ENCODE data around the gene ARRDC3.
"Not testable (repeated sequence)": the region's sequence is repeated elsewhere in the genome, so short reads cannot be mapped to it uniquely, and the experiment has no call there.

The ARRDC3 gene

GRCh38 chr5:91408710-91409109 lies 25.6 kb upstream of the ARRDC3 start:
- no peak overlapping the region for H3K27ac Mint-ChIP-seq
- H3K36me3 Mint-ChIP-seq (ENCODE audit: low read depth), result no peaks in the 10 kb centered on the region
- no peak overlapping the region for H3K4me3 Mint-ChIP-seq
- H3K27me3 Mint-ChIP-seq (ENCODE audit: low read depth), result no peaks in the 10 kb centered on the region
- TF ChIP-seq CTCF (IDR thresholded peaks at IDR 0.05; ENCODE audit: unreplicated experiment in 3 of 3), result no peak
- H3K9me3 Mint-ChIP-seq, result no peaks in the 10 kb centered on the region
- H3K4me1 Mint-ChIP-seq, result peaks cover 6% of the 10 kb centered on the region

- Mint-ChIP-seq H3K27me3 (ENCODE audit: low read depth) (no peaks in the 10 kb centered on the region), H3K9me3 (no peaks in the 10 kb centered on the region), H3K4me1 (peaks cover 10% of the 10 kb centered on the region), H3K4me3 (no peak overlapping the region), H3K27ac (peak overlapping the region in 2 of 3 experiments; percentile 21 to 26), H3K36me3 (ENCODE audit: low read depth) (no peaks in the 10 kb centered on the region)
- TF ChIP-seq CTCF (IDR thresholded peaks at IDR 0.05; ENCODE audit: unreplicated experiment in 3 of 3), result no peak
Observed at GRCh38 chr5:91407204-91407603, 24.1 kb upstream of the ARRDC3 start.

GRCh38 chr5:91403438-91403837 lies 20.3 kb upstream of the ARRDC3 start:
- no peaks in the 10 kb centered on the region for H3K36me3 Mint-ChIP-seq (ENCODE audit: low read depth)
- peaks cover 10% of the 10 kb centered on the region for H3K4me1 Mint-ChIP-seq
- H3K9me3 Mint-ChIP-seq, result no peaks in the 10 kb centered on the region
- no peak overlapping the region for H3K4me3 Mint-ChIP-seq
- peak overlapping the region; percentile 31 to 57 (median 40) for H3K27ac Mint-ChIP-seq
- no peak for TF ChIP-seq CTCF (IDR thresholded peaks at IDR 0.05; ENCODE audit: unreplicated experiment in 3 of 3)
- no peaks in the 10 kb centered on the region for H3K27me3 Mint-ChIP-seq (ENCODE audit: low read depth)

GRCh38 chr5:91401175-91401574 lies 18.1 kb upstream of the ARRDC3 start:
- Mint-ChIP-seq H3K27ac (no peak overlapping the region), H3K4me3 (no peak overlapping the region), H3K36me3 (ENCODE audit: low read depth) (no peaks in the 10 kb centered on the region), H3K27me3 (ENCODE audit: low read depth) (no peaks in the 10 kb centered on the region), H3K4me1 (peaks cover 6% of the 10 kb centered on the region), H3K9me3 (no peaks in the 10 kb centered on the region)
- no peak for TF ChIP-seq CTCF (IDR thresholded peaks at IDR 0.05; ENCODE audit: unreplicated experiment in 3 of 3)

- TF ChIP-seq CTCF (IDR thresholded peaks at IDR 0.05; ENCODE audit: unreplicated experiment in 3 of 3), result no peak
- no peaks in the 10 kb centered on the region for H3K9me3 Mint-ChIP-seq
- no peaks in the 10 kb centered on the region for H3K4me1 Mint-ChIP-seq
- no peaks in the 10 kb centered on the region for H3K36me3 Mint-ChIP-seq (ENCODE audit: low read depth)
- no peak overlapping the region for H3K4me3 Mint-ChIP-seq
- H3K27me3 Mint-ChIP-seq (ENCODE audit: low read depth), result no peaks in the 10 kb centered on the region
- no peak overlapping the region for H3K27ac Mint-ChIP-seq
Observed at GRCh38 chr5:91397791-91398190, 14.7 kb upstream of the ARRDC3 start.

- H3K4me1 Mint-ChIP-seq, result peaks cover 5% of the 10 kb centered on the region
- H3K36me3 Mint-ChIP-seq (ENCODE audit: low read depth), result no peaks in the 10 kb centered on the region
- no peaks in the 10 kb centered on the region for H3K27me3 Mint-ChIP-seq (ENCODE audit: low read depth)
- H3K9me3 Mint-ChIP-seq, result no peaks in the 10 kb centered on the region
- H3K4me3 Mint-ChIP-seq, result no peak overlapping the region
- no peak overlapping the region for H3K27ac Mint-ChIP-seq
- TF ChIP-seq CTCF (IDR thresholded peaks at IDR 0.05; ENCODE audit: unreplicated experiment in 3 of 3), result no peak
Observed at GRCh38 chr5:91390268-91390667, 7.2 kb upstream of the ARRDC3 start.

- H3K4me3 Mint-ChIP-seq, H3K9me3 Mint-ChIP-seq: not testable (repeated sequence)
Observed at GRCh38 chr5:91389555-91389954, 6.4 kb upstream of the ARRDC3 start.

More at GRCh38 chr5:91389555-91389954, 6.4 kb upstream of the ARRDC3 start:
- H3K36me3 Mint-ChIP-seq (ENCODE audit: low read depth); H3K27ac Mint-ChIP-seq; H3K27me3 Mint-ChIP-seq (ENCODE audit: low read depth): not testable (repeated sequence)
- peaks cover 10% of the 10 kb centered on the region for H3K4me1 Mint-ChIP-seq
